HUES64 (cell line): ENCODE data around the gene DRC3.

Experiments used
- H3K27ac ChIP-seq: 2 replicates; pipeline ENCODE4 v1.7.0; 2013; ENCODE audit warnings: low read depth, low read length, inconsistent platforms
- H3K27me3 ChIP-seq: 2 replicates; pipeline ENCODE4 v1.6.1; 2013; ENCODE audit warnings: mild to moderate bottlenecking, low read length; ENCODE audit not compliant: insufficient read depth
- H3K36me3 ChIP-seq: 2 replicates; pipeline ENCODE4 v1.6.1; 2013; ENCODE audit warnings: mild to moderate bottlenecking, low read length; ENCODE audit not compliant: insufficient read depth
- H3K4me1 ChIP-seq: 2 replicates; pipeline ENCODE4 v1.6.1; 2013; ENCODE audit warnings: mild to moderate bottlenecking, low read length, moderate library complexity; ENCODE audit not compliant: insufficient read depth
- H3K4me3 ChIP-seq: 2 replicates; pipeline ENCODE4 v1.5.1; 2013; ENCODE audit warnings: mild to moderate bottlenecking, low read length, moderate library complexity
- H3K9ac ChIP-seq: 2 replicates; pipeline ENCODE4 v1.6.1; 2013; ENCODE audit warnings: mild to moderate bottlenecking, low read depth, low read length
- H3K9me3 ChIP-seq: 2 replicates; pipeline ENCODE4 v1.6.1; 2013; ENCODE audit warnings: low read depth, low read length; ENCODE audit not compliant: insufficient read depth
- WGBS: fragments of 150-250, 120-280 bp; methylation state at CpG from one replicate; pipeline ENCODE4 v1.1.7; 2013; ENCODE audit warnings: missing lambda C conversion rate; 5-methylcytosine and 5-hydroxymethylcytosine counted together

Gene DRC3

GRCh38 chr17:18011286-18011685, 38.6 kb downstream of the DRC3 start:
- Histone ChIP-seq H3K9ac (no peak overlapping the region), H3K36me3 (peaks cover 9% of the 10 kb centered on the region; the same call in 1 of the 2 replicates), H3K9me3 (no peaks in the 10 kb centered on the region), H3K4me3 (no peak overlapping the region), H3K27me3 (no peaks in the 10 kb centered on the region), H3K4me1 (no peaks in the 10 kb centered on the region), H3K27ac (no peak overlapping the region)
- 96% methylated on average over 5 of the region's 5 CpGs for WGBS

- Histone ChIP-seq H3K4me1 (no peaks in the 10 kb centered on the region), H3K27me3 (no peaks in the 10 kb centered on the region), H3K9me3 (no peaks in the 10 kb centered on the region), H3K36me3 (peaks cover 9% of the 10 kb centered on the region; the same call in 1 of the 2 replicates), H3K4me3 (no peak overlapping the region), H3K9ac (no peak overlapping the region), H3K27ac (no peak overlapping the region)
- WGBS, result 97% methylated on average over 6 of the region's 6 CpGs
These were observed 41.3 kb downstream of the DRC3 start for GRCh38 chr17:18014006-18014405.

GRCh38 chr17:18015593-18015992, 42.9 kb downstream of the DRC3 start:
- 96% methylated on average over 5 of the region's 5 CpGs for WGBS
- no peak overlapping the region for H3K9ac ChIP-seq
- H3K9me3 ChIP-seq, result no peaks in the 10 kb centered on the region
- H3K27me3 ChIP-seq, result no peaks in the 10 kb centered on the region
- H3K4me3 ChIP-seq, result no peak overlapping the region
- no peaks in the 10 kb centered on the region for H3K4me1 ChIP-seq
- peaks cover 16% of the 10 kb centered on the region; the same call in 1 of the 2 replicates for H3K36me3 ChIP-seq
- H3K27ac ChIP-seq, result no peak overlapping the region

- Histone ChIP-seq H3K4me1 (no peaks in the 10 kb centered on the region), H3K36me3 (peaks cover 24% of the 10 kb centered on the region; the same call in 1 of the 2 replicates), H3K9ac (no peak overlapping the region), H3K27ac (no peak overlapping the region), H3K4me3 (no peak overlapping the region), H3K27me3 (no peaks in the 10 kb centered on the region), H3K9me3 (no peaks in the 10 kb centered on the region)
- WGBS, result 94% methylated on average over 12 of the region's 12 CpGs
These were observed 43.8 kb downstream of the DRC3 start for GRCh38 chr17:18016426-18016825.

- Histone ChIP-seq H3K27me3 (no peaks in the 10 kb centered on the region), H3K9ac (no peak overlapping the region), H3K36me3 (peaks cover 26% of the 10 kb centered on the region; the same call in 1 of the 2 replicates), H3K4me3 (no peak overlapping the region), H3K27ac (no peak overlapping the region), H3K9me3 (no peaks in the 10 kb centered on the region), H3K4me1 (no peaks in the 10 kb centered on the region)
- WGBS, result 91% methylated on average over 3 of the region's 3 CpGs
These were observed 45.3 kb downstream of the DRC3 start for GRCh38 chr17:18017958-18018357.

GRCh38 chr17:18018411-18018921, 45.8 kb downstream of the DRC3 start:
- Histone ChIP-seq H3K9ac (no peak overlapping the region), H3K4me1 (no peaks in the 10 kb centered on the region), H3K9me3 (no peaks in the 10 kb centered on the region), H3K27me3 (no peaks in the 10 kb centered on the region), H3K36me3 (peaks cover 26% of the 10 kb centered on the region; the same call in 1 of the 2 replicates), H3K27ac (no peak overlapping the region), H3K4me3 (no peak overlapping the region)
- 94% methylated on average over 15 of the region's 15 CpGs for WGBS

- WGBS, result 100% methylated on average over 2 of the region's 2 CpGs
- H3K9ac ChIP-seq, result no peak overlapping the region
- peaks cover 26% of the 10 kb centered on the region; the same call in 1 of the 2 replicates for H3K36me3 ChIP-seq
- no peak overlapping the region for H3K4me3 ChIP-seq
- H3K27me3 ChIP-seq, result no peaks in the 10 kb centered on the region
- H3K27ac ChIP-seq, result no peak overlapping the region
- no peaks in the 10 kb centered on the region for H3K4me1 ChIP-seq
- H3K9me3 ChIP-seq, result no peaks in the 10 kb centered on the region
These were observed 47.1 kb downstream of the DRC3 start for GRCh38 chr17:18019838-18020154.

- H3K4me3 ChIP-seq, result no peak overlapping the region
- WGBS, result 98% methylated on average over 6 of the region's 6 CpGs
- no peaks in the 10 kb centered on the region for H3K27me3 ChIP-seq
- no peak overlapping the region for H3K27ac ChIP-seq
- no peak overlapping the region for H3K9ac ChIP-seq
- peaks cover 24% of the 10 kb centered on the region; the same call in 1 of the 2 replicates for H3K36me3 ChIP-seq
- no peaks in the 10 kb centered on the region for H3K4me1 ChIP-seq
- no peaks in the 10 kb centered on the region for H3K9me3 ChIP-seq
These were observed 48.3 kb downstream of the DRC3 start for GRCh38 chr17:18020971-18021370.

- peaks cover 23% of the 10 kb centered on the region; the same call in 1 of the 2 replicates for H3K36me3 ChIP-seq
- no peaks in the 10 kb centered on the region for H3K4me1 ChIP-seq
- H3K9me3 ChIP-seq, result no peaks in the 10 kb centered on the region
- H3K27ac ChIP-seq, result no peak overlapping the region
- 94% methylated on average over 5 of the region's 5 CpGs for WGBS
- no peaks in the 10 kb centered on the region for H3K27me3 ChIP-seq
- H3K9ac ChIP-seq, result no peak overlapping the region
- H3K4me3 ChIP-seq, result no peak overlapping the region
These were observed 48.7 kb downstream of the DRC3 start for GRCh38 chr17:18021372-18021771.

GRCh38 chr17:18025241-18025944, 52.7 kb downstream of the DRC3 start:
- Histone ChIP-seq H3K9me3 (no peaks in the 10 kb centered on the region), H3K27me3 (no peaks in the 10 kb centered on the region), H3K9ac (no peak overlapping the region), H3K27ac (no peak overlapping the region), H3K4me3 (no peak overlapping the region), H3K4me1 (no peaks in the 10 kb centered on the region; the same call in 1 of the 2 replicates), H3K36me3 (peaks cover 24% of the 10 kb centered on the region; the same call in 1 of the 2 replicates)
- WGBS, result 81% methylated on average over 5 of the region's 5 CpGs

GRCh38 chr17:18025945-18026776, 53.5 kb downstream of the DRC3 start:
- no peak overlapping the region for H3K9ac ChIP-seq
- 92% methylated on average over 11 of the region's 11 CpGs for WGBS

More at GRCh38 chr17:18025945-18026776, 53.5 kb downstream of the DRC3 start:
- no peaks in the 10 kb centered on the region for H3K27me3 ChIP-seq
- H3K4me1 ChIP-seq, result no peaks in the 10 kb centered on the region; the same call in 1 of the 2 replicates
- H3K9me3 ChIP-seq, result no peaks in the 10 kb centered on the region
- H3K27ac ChIP-seq, result no peak overlapping the region
- H3K4me3 ChIP-seq, result no peak overlapping the region
- peaks cover 19% of the 10 kb centered on the region; the same call in 1 of the 2 replicates for H3K36me3 ChIP-seq
